Measurements from ENCODE around the gene ANKRD2. TPM values are rescaled to one million over a fixed set of nuclear protein-coding genes. Genes with fewer than 3 reads are reported as not detected.

ANKRD2 gene
- total and polyA plus RNA-seq, 2 experiments from 2014 or later, result not detected

DNA sequence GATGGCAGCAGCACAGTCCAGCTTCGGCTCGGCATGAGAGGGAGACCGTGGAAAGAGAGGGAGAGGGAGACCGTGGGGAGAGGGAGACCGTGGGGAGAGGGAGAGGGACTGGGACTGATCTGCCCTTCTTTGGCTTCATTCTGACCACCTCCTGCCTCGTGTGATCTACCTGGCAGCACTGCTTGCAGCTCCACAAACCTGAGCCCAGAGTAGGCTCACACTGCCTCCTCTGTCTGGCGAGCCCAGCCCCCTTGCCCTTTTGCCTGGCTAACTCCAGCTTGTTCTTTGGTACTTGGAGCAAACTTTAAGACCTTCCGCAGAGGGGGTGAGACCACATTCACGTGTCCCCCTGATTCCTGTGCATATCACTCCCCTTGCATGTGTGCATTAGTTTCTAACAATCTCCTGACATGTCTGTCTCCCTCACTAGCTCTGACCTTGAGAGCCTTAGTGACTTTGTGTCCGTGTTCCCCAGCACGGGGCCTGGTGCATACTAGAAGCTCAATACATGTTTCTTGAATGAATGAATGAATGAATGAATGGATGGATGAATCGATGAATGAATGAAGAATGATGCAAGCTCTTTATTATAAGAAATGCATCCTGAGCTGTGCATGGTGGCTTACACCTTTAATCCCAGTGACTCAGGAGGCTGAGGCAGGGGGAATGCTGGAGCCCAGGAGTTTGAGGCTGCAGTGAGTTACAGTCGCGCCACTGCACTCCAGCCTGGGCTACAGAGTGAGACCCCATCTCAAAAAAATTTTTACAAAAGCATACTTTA lies 42.7 kb upstream of the ANKRD2 start:
- no peaks in the 10 kb centered on the region for H3K36me3 ChIP-seq (ENCODE audit: low read depth)
- WGBS, 2 experiments (ENCODE audit: low coverage in 1 of 2, low lambda C conversion rate in 2 of 2, missing lambda C conversion rate in 2 of 2), result 74 to 77% methylated on average over 10 to 14 of the region's 14 CpGs
- peaks cover 54% of the 10 kb centered on the region for H3K79me2 ChIP-seq (ENCODE audit: insufficient read depth)
- no peak overlapping the region for H3K4me3 ChIP-seq
- no peaks in the 10 kb centered on the region for H3K9me3 ChIP-seq (ENCODE audit: low read depth)
- no peak overlapping the region for H3K4me2 ChIP-seq (ENCODE audit: unreplicated experiment)
- no peak overlapping the region for H2AFZ ChIP-seq
- H3K9me2 ChIP-seq (ENCODE audit: insufficient read depth), result no peaks in the 10 kb centered on the region
- no peaks in the 10 kb centered on the region for H3F3A ChIP-seq (ENCODE audit: insufficient read depth)
- in situ Hi-C loops (cut with MboI), result no loop called here
- no peak overlapping the region for H3K9ac ChIP-seq
- H3K27me3 ChIP-seq (replicated peaks; ENCODE audit: insufficient read depth), result no peaks in the 10 kb centered on the region
- DNase-seq, result no peak
- no peak overlapping the region for H3K27ac ChIP-seq
- TF ChIP-seq EZH2phosphoT487 (IDR thresholded peaks at IDR 0.05; ENCODE audit: insufficient read depth, low read depth) (no peak), EZH2 (IDR thresholded peaks at IDR 0.05; ENCODE audit: insufficient read depth, poor library complexity, severe bottlenecking) (no peak)
- H4K20me1 ChIP-seq (ENCODE audit: insufficient read depth), result no peaks in the 10 kb centered on the region
- H3K4me1 ChIP-seq (ENCODE audit: insufficient read depth), result peaks cover 12% of the 10 kb centered on the region; the same call in 1 of the 2 replicates

DNA sequence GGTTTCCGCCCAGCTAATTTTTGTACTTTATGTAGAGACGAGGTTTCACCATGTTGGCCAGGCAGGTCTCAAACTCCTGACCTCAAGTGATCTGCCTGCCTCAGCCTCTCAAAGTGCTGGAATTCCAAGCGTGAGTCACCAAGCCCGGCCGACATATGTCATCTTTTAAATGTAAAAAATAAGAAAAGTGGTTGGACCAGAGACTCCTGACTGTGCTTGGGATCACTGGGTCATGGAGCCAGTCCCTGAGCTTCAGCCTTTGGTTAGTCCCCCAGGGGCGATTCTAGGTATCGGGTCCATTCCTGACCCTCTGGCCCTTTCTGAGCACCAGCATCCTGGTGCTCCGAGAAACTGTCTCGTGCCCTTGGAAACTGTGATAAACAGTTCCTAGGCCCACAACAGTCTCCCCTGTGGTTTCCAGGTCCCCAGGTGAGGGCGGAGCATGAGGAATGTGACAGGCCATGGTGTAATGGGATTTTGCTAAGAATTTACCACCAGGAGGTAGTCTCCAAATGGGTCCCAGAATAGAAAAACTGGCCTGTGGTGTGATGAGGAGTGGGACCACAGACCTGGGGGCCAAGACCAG lies 41.1 kb upstream of the ANKRD2 start:
- no peak overlapping the region for H3K4me2 ChIP-seq (ENCODE audit: unreplicated experiment)
- no peak overlapping the region for H2AFZ ChIP-seq
- 92 to 95% methylated on average over 10 of the region's 10 CpGs for WGBS, 2 experiments (ENCODE audit: low coverage in 1 of 2, low lambda C conversion rate in 2 of 2, missing lambda C conversion rate in 2 of 2)
- TF ChIP-seq EZH2 (IDR thresholded peaks at IDR 0.05; ENCODE audit: insufficient read depth, poor library complexity, severe bottlenecking), result no peak
- no peaks in the 10 kb centered on the region for H3K27me3 ChIP-seq (replicated peaks; ENCODE audit: insufficient read depth)
- H3K27ac ChIP-seq, result no peak overlapping the region
- H3F3A ChIP-seq (ENCODE audit: insufficient read depth), result no peaks in the 10 kb centered on the region
- DNase-seq, result peak; percentile 26
- no peak overlapping the region for H3K4me3 ChIP-seq
- no peaks in the 10 kb centered on the region for H3K36me3 ChIP-seq (ENCODE audit: low read depth)
- no peak overlapping the region for H3K9ac ChIP-seq
- no peaks in the 10 kb centered on the region for H3K9me3 ChIP-seq (ENCODE audit: low read depth)
- H3K79me2 ChIP-seq (ENCODE audit: insufficient read depth), result peaks cover 52% of the 10 kb centered on the region
- no peaks in the 10 kb centered on the region for H4K20me1 ChIP-seq (ENCODE audit: insufficient read depth)
- in situ Hi-C loops (cut with MboI), result no loop called here
- H3K9me2 ChIP-seq (ENCODE audit: insufficient read depth), result no peaks in the 10 kb centered on the region
- peaks cover 12% of the 10 kb centered on the region; the same call in 1 of the 2 replicates for H3K4me1 ChIP-seq (ENCODE audit: insufficient read depth)

DNA sequence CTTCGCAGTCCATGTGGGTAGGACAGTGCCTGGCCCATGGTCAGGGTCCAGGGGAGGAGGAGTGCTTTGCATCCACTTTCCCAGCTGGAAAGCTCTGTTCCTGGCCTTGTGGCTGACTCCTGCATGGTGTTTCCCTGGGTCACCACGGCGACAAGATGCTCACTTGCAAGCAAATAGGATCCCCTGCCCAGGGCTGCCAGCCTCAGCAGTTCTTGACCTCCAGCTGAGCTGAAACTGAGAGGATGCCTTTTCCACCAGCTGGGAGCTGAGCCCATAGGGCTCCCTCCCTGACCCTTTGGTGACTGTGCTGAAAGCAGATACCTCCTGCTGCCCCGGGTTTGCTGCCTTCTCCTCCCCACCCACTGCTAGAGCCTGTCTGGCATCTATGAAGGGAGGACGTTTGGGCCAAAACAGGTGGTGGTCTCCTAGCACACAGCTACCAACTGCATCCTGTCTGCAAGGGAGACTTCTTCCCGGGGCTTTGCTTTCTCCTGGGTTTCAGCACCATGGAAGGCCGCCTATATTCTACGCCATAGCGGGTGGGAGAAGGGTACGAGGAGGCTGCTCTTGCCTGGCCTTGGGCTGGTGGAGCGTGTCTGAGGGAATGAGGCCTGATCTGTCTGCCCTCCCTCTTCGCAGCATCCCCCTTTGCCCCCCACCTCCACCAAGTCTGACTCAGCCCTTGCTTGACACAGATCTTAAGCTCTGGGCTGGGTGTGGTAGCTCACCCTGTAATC lies 39.5 kb upstream of the ANKRD2 start:
- H3K27ac ChIP-seq, result no peak overlapping the region
- in situ Hi-C loops (cut with MboI), result no loop called here
- H4K20me1 ChIP-seq (ENCODE audit: insufficient read depth), result no peaks in the 10 kb centered on the region
- peaks cover 60% of the 10 kb centered on the region for H3K79me2 ChIP-seq (ENCODE audit: insufficient read depth)
- H3K36me3 ChIP-seq (ENCODE audit: low read depth), result no peaks in the 10 kb centered on the region
- DNase-seq, result peak; percentile 29
- H3K27me3 ChIP-seq (replicated peaks; ENCODE audit: insufficient read depth), result no peaks in the 10 kb centered on the region
- no peak overlapping the region for H3K9ac ChIP-seq
- no peak for TF ChIP-seq EZH2 (IDR thresholded peaks at IDR 0.05; ENCODE audit: insufficient read depth, poor library complexity, severe bottlenecking)
- TF ChIP-seq EZH2phosphoT487 (IDR thresholded peaks at IDR 0.05; ENCODE audit: insufficient read depth, low read depth), result no peak
- H3K4me3 ChIP-seq, result no peak overlapping the region
- H3K9me3 ChIP-seq (ENCODE audit: low read depth), result no peaks in the 10 kb centered on the region
- no peaks in the 10 kb centered on the region for H3F3A ChIP-seq (ENCODE audit: insufficient read depth)
- H3K4me2 ChIP-seq (ENCODE audit: unreplicated experiment), result no peak overlapping the region
- H3K4me1 ChIP-seq (ENCODE audit: insufficient read depth), result peaks cover 15% of the 10 kb centered on the region
- no peak overlapping the region for H2AFZ ChIP-seq
- no peaks in the 10 kb centered on the region for H3K9me2 ChIP-seq (ENCODE audit: insufficient read depth)
- 53 to 60% methylated on average over 11 to 12 of the region's 12 CpGs for WGBS, 2 experiments (ENCODE audit: low coverage in 1 of 2, low lambda C conversion rate in 2 of 2, missing lambda C conversion rate in 2 of 2)

DNA sequence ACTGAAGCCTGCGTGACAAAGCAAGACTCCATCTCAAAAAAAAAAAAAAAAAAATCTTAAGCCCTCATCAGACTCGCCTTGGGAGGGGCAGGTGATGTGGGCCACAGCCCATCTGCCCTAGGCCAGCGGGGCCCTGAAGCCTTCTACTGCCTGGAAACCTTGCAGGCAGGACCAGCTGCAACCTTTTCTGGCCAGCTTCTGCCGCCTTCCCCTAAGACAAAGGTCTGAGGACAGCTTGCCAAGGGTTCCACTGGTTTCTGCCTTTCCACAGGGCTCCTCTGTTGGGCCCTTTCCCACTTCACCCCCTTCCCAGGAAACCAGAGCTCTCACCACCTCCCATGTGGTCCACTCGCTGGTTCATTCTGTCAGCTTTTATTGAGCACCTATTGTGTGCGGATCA lies 38.7 kb upstream of the ANKRD2 start:
- Histone ChIP-seq H3F3A (ENCODE audit: insufficient read depth) (peaks cover 5% of the 10 kb centered on the region), H3K79me2 (ENCODE audit: insufficient read depth) (peaks cover 64% of the 10 kb centered on the region), H3K27me3 (replicated peaks; ENCODE audit: insufficient read depth) (no peaks in the 10 kb centered on the region), H3K4me2 (ENCODE audit: unreplicated experiment) (no peak overlapping the region), H3K36me3 (ENCODE audit: low read depth) (no peaks in the 10 kb centered on the region), H3K9ac (no peak overlapping the region), H3K9me2 (ENCODE audit: insufficient read depth) (no peaks in the 10 kb centered on the region), H4K20me1 (ENCODE audit: insufficient read depth) (no peaks in the 10 kb centered on the region), H3K27ac (no peak overlapping the region), H2AFZ (no peak overlapping the region), H3K4me3 (no peak overlapping the region), H3K4me1 (ENCODE audit: insufficient read depth) (peaks cover 22% of the 10 kb centered on the region), H3K9me3 (ENCODE audit: low read depth) (no peaks in the 10 kb centered on the region)
- DNase-seq, result no peak
- 74 to 80% methylated on average over 6 of the region's 6 CpGs for WGBS, 2 experiments (ENCODE audit: low coverage in 1 of 2, low lambda C conversion rate in 2 of 2, missing lambda C conversion rate in 2 of 2)
- in situ Hi-C loops (cut with MboI), result no loop called here
- TF ChIP-seq EZH2 (IDR thresholded peaks at IDR 0.05; ENCODE audit: insufficient read depth, poor library complexity, severe bottlenecking) (no peak), EZH2phosphoT487 (IDR thresholded peaks at IDR 0.05; ENCODE audit: insufficient read depth, low read depth) (no peak)

All from GM23248 (cell line).